ENCODE data around the gene ZFYVE16. TPM values are rescaled to one million over a fixed set of nuclear protein-coding genes. Genes with fewer than 3 reads are reported as not detected.
A peak's percentile ranks its signal among the peaks of the same experiment; 100 is the strongest.
"Not testable (repeated sequence)": the region's sequence is repeated elsewhere in the genome, so short reads cannot be mapped to it uniquely, and the experiment has no call there.

Gene ZFYVE16
- total RNA-seq, 2 donors from 2014 or later = 27.8 to 34.5 TPM

- H3K4me1 ChIP-seq = no peaks in the 10 kb centered on the region
- no peaks in the 10 kb centered on the region for H3K9me3 ChIP-seq
- DNase-seq (ENCODE audit: low spot score) = no peak
- no peak overlapping the region for H3K4me3 ChIP-seq
- H3K27me3 ChIP-seq = no peaks in the 10 kb centered on the region
- H3K27ac ChIP-seq = no peak overlapping the region
- H3K36me3 ChIP-seq = no peaks in the 10 kb centered on the region
- no peak for TF ChIP-seq CTCF (IDR thresholded peaks at IDR 0.05)
Observed at GRCh38 chr5:80389580-80389979, 18.3 kb upstream of the ZFYVE16 start.

GRCh38 chr5:80390413-80390812 lies 17.5 kb upstream of the ZFYVE16 start:
- H3K27ac ChIP-seq; DNase-seq (ENCODE audit: low spot score): not testable (repeated sequence)

GRCh38 chr5:80391267-80391666 lies 16.6 kb upstream of the ZFYVE16 start:
- H3K4me3 ChIP-seq; H3K9me3 ChIP-seq; H3K4me1 ChIP-seq; DNase-seq (ENCODE audit: low spot score); H3K27ac ChIP-seq; H3K36me3 ChIP-seq; H3K27me3 ChIP-seq: not testable (repeated sequence)

More at GRCh38 chr5:80390413-80390812, 17.5 kb upstream of the ZFYVE16 start:
- not testable (repeated sequence) for H3K36me3 ChIP-seq, H3K9me3 ChIP-seq, H3K4me1 ChIP-seq, H3K4me3 ChIP-seq, H3K27me3 ChIP-seq

- Histone ChIP-seq H3K36me3 (no peaks in the 10 kb centered on the region), H3K27me3 (no peaks in the 10 kb centered on the region), H3K9me3 (no peaks in the 10 kb centered on the region), H3K4me1 (no peaks in the 10 kb centered on the region), H3K4me3 (no peak overlapping the region), H3K27ac (no peak overlapping the region)
- no peak for DNase-seq (ENCODE audit: low spot score)
- TF ChIP-seq CTCF (IDR thresholded peaks at IDR 0.05) = no peak
Observed at GRCh38 chr5:80399526-80400239, 8.2 kb upstream of the ZFYVE16 start.

GRCh38 chr5:80400368-80400767 lies 7.5 kb upstream of the ZFYVE16 start:
- H3K27ac ChIP-seq; H3K4me1 ChIP-seq; H3K36me3 ChIP-seq; H3K4me3 ChIP-seq; H3K27me3 ChIP-seq; H3K9me3 ChIP-seq; DNase-seq (ENCODE audit: low spot score): not testable (repeated sequence)

GRCh38 chr5:80403782-80404181 lies 4.1 kb upstream of the ZFYVE16 start:
- Histone ChIP-seq H3K4me3 (no peak overlapping the region), H3K36me3 (no peaks in the 10 kb centered on the region), H3K27me3 (no peaks in the 10 kb centered on the region), H3K27ac (no peak overlapping the region), H3K9me3 (no peaks in the 10 kb centered on the region), H3K4me1 (peaks cover 0 to 9% of the 10 kb centered on the region in 2 donors)
- no peak for DNase-seq (ENCODE audit: low spot score)
- TF ChIP-seq CTCF (IDR thresholded peaks at IDR 0.05) = no peak

- Histone ChIP-seq H3K9me3 (no peaks in the 10 kb centered on the region), H3K4me3 (peak overlapping the region; percentile 82 to 84), H3K27me3 (no peaks in the 10 kb centered on the region), H3K27ac (peak overlapping the region; percentile 97 to 99), H3K4me1 (peaks cover 0 to 35% of the 10 kb centered on the region in 2 donors), H3K36me3 (no peaks in the 10 kb centered on the region)
- DNase-seq (ENCODE audit: low spot score) = no peak
- TF ChIP-seq CTCF (IDR thresholded peaks at IDR 0.05) = no peak
Observed at GRCh38 chr5:80406980-80407734, 707 bp upstream of the ZFYVE16 start.

Data from right atrium auricular region (tissue), 2 donors.